SU-DHL-6 (cell line): Measurements from ENCODE around the gene TRMT1.

Experiments
- H2AFZ ChIP-seq: fragments of 200-600 bp; sonication (generic); 2 replicates; pipeline ENCODE4 v1.6.1; 2014; ENCODE audit warnings: low read depth, mild to moderate bottlenecking, moderate library complexity, mixed read lengths, antibody characterized with exemption, low read length; ENCODE audit not compliant: severe bottlenecking
- H3F3A ChIP-seq: fragments of 200-600 bp; shearing (Covaris generic); 2 replicates; pipeline ENCODE4 v1.6.0; 2016; ENCODE audit warnings: antibody characterized with exemption, mild to moderate bottlenecking; ENCODE audit not compliant: insufficient read depth
- H3K27ac ChIP-seq: fragments of 200-600 bp; sonication (generic); 2 replicates; pipeline ENCODE4 v1.5.1; 2016; ENCODE audit warnings: low read depth, mild to moderate bottlenecking, low read length, moderate library complexity, mixed read lengths
- H3K27me3 ChIP-seq: fragments of 200-600 bp; sonication (generic), shearing (Covaris generic); 2 replicates; pipeline ENCODE4 v1.6.0; 2014; ENCODE audit warnings: mild to moderate bottlenecking, low read length
- H3K36me3 ChIP-seq: fragments of 200-600 bp; sonication (generic); 2 replicates; pipeline ENCODE4 v1.6.1; 2014; ENCODE audit warnings: mild to moderate bottlenecking, low read length, mixed read lengths
- H3K4me2 ChIP-seq: fragments of 300-600, 200-600 bp; shearing (Covaris generic), sonication (generic); 2 replicates; pipeline ENCODE4 v1.6.0; 2014; ENCODE audit warnings: low read length, low read depth, mild to moderate bottlenecking; ENCODE audit not compliant: poor library complexity, severe bottlenecking
- H3K4me3 ChIP-seq: fragments of 200-600 bp; sonication (generic); 2 replicates; pipeline ENCODE4 v1.5.1; 2014; ENCODE audit warnings: antibody characterized with exemption, low read length, mild to moderate bottlenecking, mixed read lengths; ENCODE audit not compliant: insufficient read depth, poor library complexity, severe bottlenecking
- H3K79me2 ChIP-seq: fragments of 200-600 bp; sonication (generic); 2 replicates; pipeline ENCODE4 v1.6.1; 2014; ENCODE audit warnings: mild to moderate bottlenecking, low read length, moderate library complexity; ENCODE audit not compliant: insufficient read depth
- H3K9ac ChIP-seq: fragments of 200-600 bp; sonication (generic); 2 replicates; pipeline ENCODE4 v1.7.0; 2014; ENCODE audit warnings: mild to moderate bottlenecking, low read length
- H3K9me2 ChIP-seq: fragments of 200-600 bp; sonication (generic); replicated peaks from 2 replicates; pipeline ENCODE4 v1.6.1; 2014; ENCODE audit warnings: low read length; ENCODE audit not compliant: insufficient read depth
- H3K9me3 ChIP-seq: fragments of 200-600 bp; sonication (generic); 2 replicates; pipeline ENCODE4 v1.6.1; 2014; ENCODE audit warnings: low read length, mixed read lengths; ENCODE audit not compliant: insufficient read depth
- H4K20me1 ChIP-seq: fragments of 200-600 bp; sonication (generic); 2 replicates; pipeline ENCODE4 v1.6.1; 2014; ENCODE audit warnings: low read depth, mild to moderate bottlenecking, antibody characterized with exemption, low read length, moderate library complexity, mixed read lengths
- EZH2phosphoT487 ChIP-seq: fragments of 200-600 bp; sonication (generic), shearing (Covaris generic); conservative IDR thresholded peaks from 2 replicates; pipeline ENCODE4 v1.6.1; 2018; ENCODE audit warnings: mild to moderate bottlenecking, antibody characterized with exemption, low read length, moderate library complexity, mixed read lengths
- TF ChIP-seq, protein P1 (sequence below): fragments of 200-600 bp; sonication (generic); IDR thresholded peaks from one replicate; pipeline ENCODE4 v1.5.1; 2017; ENCODE audit warnings: antibody characterized with exemption, mild to moderate bottlenecking, low read length, moderate library complexity; ENCODE audit not compliant: insufficient read depth, poor library complexity, severe bottlenecking

Gene TRMT1

DNA sequence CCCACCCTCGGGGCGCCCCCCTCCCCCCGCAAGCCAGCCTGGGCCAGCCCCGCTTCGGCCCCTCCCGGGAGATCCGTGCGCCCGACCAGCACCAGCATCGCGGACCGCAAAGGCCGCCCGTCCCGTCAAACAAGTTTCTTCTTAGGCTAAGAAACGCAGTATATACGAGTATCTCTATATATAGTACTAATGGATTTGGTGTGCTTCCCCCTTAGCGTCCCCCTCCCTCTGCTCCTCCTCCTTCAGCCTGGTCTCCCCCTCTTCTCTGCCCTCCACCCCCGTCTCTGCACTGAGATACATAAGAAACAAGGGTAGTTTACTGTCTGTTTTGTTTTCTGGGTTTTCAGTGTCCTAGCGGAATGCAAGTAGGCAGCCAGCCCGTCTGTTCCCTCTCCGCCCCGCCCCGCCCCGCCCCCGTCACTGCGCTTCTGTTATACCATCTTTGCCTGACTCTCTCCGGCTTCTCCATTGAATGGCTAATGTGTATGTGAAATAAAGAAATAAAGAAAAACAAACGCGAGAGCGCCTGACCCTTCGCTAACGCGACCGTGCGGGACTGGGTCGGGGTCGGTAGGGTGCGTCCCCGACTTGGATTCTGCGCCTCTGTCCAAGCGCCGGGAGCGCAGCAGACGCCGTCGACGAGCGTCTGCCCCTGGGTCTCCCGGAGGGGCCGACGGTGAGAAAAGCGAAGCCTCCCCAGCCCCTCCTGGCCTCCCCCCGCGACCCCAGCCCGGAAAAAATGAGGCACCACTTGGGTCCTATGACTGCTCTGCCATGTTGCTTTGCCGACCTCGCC lies 18.1 kb downstream of the TRMT1 start:
- H3K36me3 ChIP-seq, result peaks cover 13% of the 10 kb centered on the region
- peaks cover 20% of the 10 kb centered on the region for H3F3A ChIP-seq
- H3K4me3 ChIP-seq, result no peak overlapping the region
- H3K27ac ChIP-seq, result no peak overlapping the region
- H2AFZ ChIP-seq, result no peak overlapping the region
- no peaks in the 10 kb centered on the region for H3K27me3 ChIP-seq
- H3K9me3 ChIP-seq, result no peaks in the 10 kb centered on the region
- no peaks in the 10 kb centered on the region for H3K9me2 ChIP-seq
- TF ChIP-seq, protein P1, sequence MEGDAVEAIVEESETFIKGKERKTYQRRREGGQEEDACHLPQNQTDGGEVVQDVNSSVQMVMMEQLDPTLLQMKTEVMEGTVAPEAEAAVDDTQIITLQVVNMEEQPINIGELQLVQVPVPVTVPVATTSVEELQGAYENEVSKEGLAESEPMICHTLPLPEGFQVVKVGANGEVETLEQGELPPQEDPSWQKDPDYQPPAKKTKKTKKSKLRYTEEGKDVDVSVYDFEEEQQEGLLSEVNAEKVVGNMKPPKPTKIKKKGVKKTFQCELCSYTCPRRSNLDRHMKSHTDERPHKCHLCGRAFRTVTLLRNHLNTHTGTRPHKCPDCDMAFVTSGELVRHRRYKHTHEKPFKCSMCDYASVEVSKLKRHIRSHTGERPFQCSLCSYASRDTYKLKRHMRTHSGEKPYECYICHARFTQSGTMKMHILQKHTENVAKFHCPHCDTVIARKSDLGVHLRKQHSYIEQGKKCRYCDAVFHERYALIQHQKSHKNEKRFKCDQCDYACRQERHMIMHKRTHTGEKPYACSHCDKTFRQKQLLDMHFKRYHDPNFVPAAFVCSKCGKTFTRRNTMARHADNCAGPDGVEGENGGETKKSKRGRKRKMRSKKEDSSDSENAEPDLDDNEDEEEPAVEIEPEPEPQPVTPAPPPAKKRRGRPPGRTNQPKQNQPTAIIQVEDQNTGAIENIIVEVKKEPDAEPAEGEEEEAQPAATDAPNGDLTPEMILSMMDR, result no peak
- peaks cover 14% of the 10 kb centered on the region for H3K79me2 ChIP-seq
- no peaks in the 10 kb centered on the region for H4K20me1 ChIP-seq
- no peak overlapping the region for H3K4me2 ChIP-seq
- H3K9ac ChIP-seq, result no peak overlapping the region

DNA sequence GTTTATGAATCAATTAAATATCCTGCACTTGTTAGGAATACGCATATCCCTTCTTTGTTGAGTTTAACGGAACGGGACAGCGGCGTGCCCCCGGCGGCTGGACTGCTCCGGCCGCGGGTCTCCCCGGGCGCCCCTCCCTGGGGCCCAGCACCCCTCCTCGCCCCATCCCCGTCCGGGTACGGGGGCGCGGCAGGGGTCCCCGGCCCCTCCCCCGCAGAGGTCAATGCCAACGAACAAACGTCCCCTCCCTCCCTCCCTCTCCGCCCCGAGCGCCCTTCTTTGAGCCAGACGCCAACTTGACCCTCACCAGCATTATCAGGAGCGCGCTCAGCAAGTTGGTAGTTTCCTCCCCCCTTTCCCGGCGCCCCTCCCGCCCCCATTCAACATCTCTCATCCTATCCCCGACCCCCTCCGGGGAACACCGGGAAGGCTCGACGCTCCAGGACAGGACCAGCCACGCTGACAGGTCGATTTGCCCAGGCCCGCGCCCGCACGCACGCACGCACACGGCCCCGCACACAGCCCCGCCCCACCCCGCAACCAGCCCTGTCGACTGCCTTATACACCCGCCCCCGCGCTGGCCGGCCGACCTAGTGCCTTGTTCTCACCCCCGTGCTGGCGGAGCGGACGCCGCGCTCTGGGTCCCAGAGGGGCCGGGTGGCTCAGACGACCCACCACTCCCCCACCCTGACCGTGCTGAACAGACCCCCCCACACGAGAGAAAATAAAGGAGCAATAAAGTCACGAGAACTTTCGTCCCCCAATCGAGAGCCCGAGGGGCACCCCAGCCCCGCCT lies 18.9 kb downstream of the TRMT1 start:
- Histone ChIP-seq H3F3A (peaks cover 15% of the 10 kb centered on the region), H2AFZ (no peak overlapping the region), H3K27ac (no peak overlapping the region), H3K9ac (no peak overlapping the region), H3K36me3 (peaks cover 13% of the 10 kb centered on the region), H3K9me2 (no peaks in the 10 kb centered on the region), H3K4me3 (no peak overlapping the region), H4K20me1 (no peaks in the 10 kb centered on the region), H3K9me3 (no peaks in the 10 kb centered on the region), H3K4me2 (no peak overlapping the region), H3K79me2 (peaks cover 13% of the 10 kb centered on the region), H3K27me3 (no peaks in the 10 kb centered on the region)
- TF ChIP-seq, protein P1, result no peak
- TF ChIP-seq EZH2phosphoT487, result no peak

DNA sequence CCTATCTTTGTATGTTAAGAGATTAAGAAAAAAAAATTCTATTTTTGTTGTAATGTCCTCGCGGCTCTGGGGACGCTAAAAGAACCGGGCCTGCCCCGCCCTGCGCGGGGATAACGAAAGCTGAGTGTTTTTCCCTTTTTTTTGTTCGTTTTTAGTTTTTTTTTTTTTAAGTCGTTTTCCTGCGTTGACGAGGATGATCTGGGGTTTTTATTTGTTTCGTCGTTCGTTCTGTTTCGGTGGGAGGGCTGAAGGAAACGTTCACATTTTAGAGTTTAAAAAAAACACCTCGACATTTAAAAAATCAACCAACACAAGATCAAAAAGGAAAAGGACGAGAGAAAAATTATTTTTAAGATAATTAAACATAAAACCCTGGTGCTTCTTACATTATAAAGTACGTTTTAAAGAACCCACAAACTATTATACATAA lies 19.5 kb downstream of the TRMT1 start:
- peaks cover 15% of the 10 kb centered on the region for H3F3A ChIP-seq
- no peaks in the 10 kb centered on the region for H3K9me2 ChIP-seq
- no peak overlapping the region for H3K27ac ChIP-seq
- H3K36me3 ChIP-seq, result peaks cover 13% of the 10 kb centered on the region
- H3K9me3 ChIP-seq, result no peaks in the 10 kb centered on the region
- no peak for TF ChIP-seq EZH2phosphoT487
- TF ChIP-seq, protein P1, result no peak
- H2AFZ ChIP-seq, result no peak overlapping the region
- no peak overlapping the region for H3K4me2 ChIP-seq
- no peak overlapping the region for H3K9ac ChIP-seq
- peaks cover 7% of the 10 kb centered on the region for H3K79me2 ChIP-seq
- H3K4me3 ChIP-seq, result no peak overlapping the region
- H4K20me1 ChIP-seq, result no peaks in the 10 kb centered on the region
- H3K27me3 ChIP-seq, result no peaks in the 10 kb centered on the region
